HG03066 (cell line): ENCODE data around the gene UFD1.

ENCODE experiments used
- ATAC-seq: cut with Tn5 transposase; IDR thresholded peaks from one replicate; pipeline ENCODE4 v1.9.1; 2021; ENCODE audit warnings: low read depth; ENCODE audit not compliant: unreplicated experiment

The UFD1 gene

GRCh38 chr22:19473578-19473977 lies 5.4 kb downstream of the UFD1 start:
- ATAC-seq = no peak

GRCh38 chr22:19472233-19472632 lies 6.8 kb downstream of the UFD1 start:
- no peak for ATAC-seq

GRCh38 chr22:19471572-19471971 lies 7.4 kb downstream of the UFD1 start:
- no peak for ATAC-seq

- no peak for ATAC-seq
These were observed 9.0 kb downstream of the UFD1 start for GRCh38 chr22:19470010-19470409.

- ATAC-seq = no peak
These were observed 9.6 kb downstream of the UFD1 start for GRCh38 chr22:19469421-19469820.

- ATAC-seq = no peak
These were observed 11.1 kb downstream of the UFD1 start for GRCh38 chr22:19467912-19468311.

- no peak for ATAC-seq
These were observed 11.9 kb downstream of the UFD1 start for GRCh38 chr22:19466848-19467752.

- ATAC-seq = no peak
These were observed 12.8 kb downstream of the UFD1 start for GRCh38 chr22:19466126-19466716.

- ATAC-seq = no peak
These were observed 14.0 kb downstream of the UFD1 start for GRCh38 chr22:19464975-19465374.

- ATAC-seq = no peak
These were observed 14.4 kb downstream of the UFD1 start for GRCh38 chr22:19464546-19464945.

- no peak for ATAC-seq
These were observed 15.2 kb downstream of the UFD1 start for GRCh38 chr22:19463491-19464469.

- ATAC-seq = no peak
These were observed 16.0 kb downstream of the UFD1 start for GRCh38 chr22:19463008-19463407.

- no peak for ATAC-seq
These were observed 17.5 kb downstream of the UFD1 start for GRCh38 chr22:19461506-19461905.

- ATAC-seq = no peak
These were observed 19.0 kb downstream of the UFD1 start for GRCh38 chr22:19460036-19460435.

GRCh38 chr22:19457828-19458428 lies 21.1 kb downstream of the UFD1 start:
- no peak for ATAC-seq

GRCh38 chr22:19456541-19456940 lies 22.5 kb downstream of the UFD1 start:
- ATAC-seq = no peak

- no peak for ATAC-seq
These were observed 23.2 kb downstream of the UFD1 start for GRCh38 chr22:19455585-19456370.

GRCh38 chr22:19455033-19455432 lies 24.0 kb downstream of the UFD1 start:
- no peak for ATAC-seq

- no peak for ATAC-seq
These were observed 24.8 kb downstream of the UFD1 start for GRCh38 chr22:19454156-19454555.

GRCh38 chr22:19453718-19454117 lies 25.3 kb downstream of the UFD1 start:
- ATAC-seq = no peak
